CD4-positive, alpha-beta T cell treated with Interleukin-15 for 1 hour (primary cell): Measurements from ENCODE around the gene GPAT2.
"Not testable (repeated sequence)": the region's sequence is repeated elsewhere in the genome, so short reads cannot be mapped to it uniquely, and the experiment has no call there.

Source experiments
- DNase-seq: peaks from one replicate; pipeline ENCODE4 v3.0.0-alpha.2; 2020

The GPAT2 gene

DNA sequence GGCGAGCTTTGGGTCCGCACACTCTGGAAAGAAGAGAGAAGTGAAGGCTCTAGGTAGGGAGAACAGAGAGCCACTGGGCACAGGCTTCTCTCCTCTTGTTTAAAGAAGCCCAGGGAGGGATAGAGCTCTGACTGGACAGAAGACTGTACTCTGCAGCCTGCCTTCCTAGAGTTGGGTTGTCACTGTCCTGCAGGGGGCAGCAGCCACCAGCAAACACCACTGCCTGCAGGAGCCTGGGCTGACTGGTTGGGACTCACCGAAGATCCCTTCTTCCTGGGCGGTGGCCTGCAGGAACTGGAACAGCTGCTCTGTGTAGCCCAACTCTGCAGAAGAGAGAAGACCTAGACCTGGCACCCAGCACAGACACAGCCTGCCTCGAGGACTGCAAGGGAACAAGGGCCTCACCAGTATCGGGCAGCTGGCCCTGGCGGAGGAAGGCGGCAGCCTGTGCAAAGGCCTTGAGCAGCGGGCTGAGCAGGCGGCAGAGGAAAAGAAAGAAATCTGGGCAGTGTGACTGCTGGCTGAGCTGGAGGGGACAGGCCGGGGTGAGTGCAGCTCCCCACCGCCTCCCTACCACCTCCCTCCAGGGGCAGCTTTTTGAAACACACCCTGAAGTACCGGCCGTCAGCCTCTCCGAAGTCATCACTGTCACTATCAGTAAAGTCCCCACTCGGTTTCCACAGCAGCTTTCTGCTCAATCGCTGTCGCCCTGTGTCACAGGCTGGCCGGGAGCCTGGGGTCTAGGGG is 11.8 kb downstream of the GPAT2 start:
- peak; percentile 77 for DNase-seq

DNA sequence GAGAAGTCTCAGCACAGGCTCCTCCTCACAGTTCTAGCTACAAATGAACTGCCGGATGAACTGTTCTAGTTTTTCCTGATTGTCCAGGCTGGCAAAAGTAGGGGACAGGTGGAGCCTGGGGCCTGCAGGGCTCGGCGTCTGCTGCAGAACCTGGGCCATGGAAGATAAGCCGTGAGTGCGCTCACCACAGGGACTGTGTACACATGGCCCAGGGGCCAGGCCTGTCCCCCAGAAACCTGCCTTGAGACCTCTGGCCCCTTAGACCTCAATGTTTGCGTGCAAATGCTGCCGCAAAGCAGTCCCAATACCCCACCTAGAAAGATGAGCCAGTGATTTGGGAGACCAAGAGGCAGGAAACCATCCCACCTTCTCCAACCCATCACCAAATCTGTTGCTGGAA is 12.6 kb downstream of the GPAT2 start:
- DNase-seq, result not testable (repeated sequence)

DNA sequence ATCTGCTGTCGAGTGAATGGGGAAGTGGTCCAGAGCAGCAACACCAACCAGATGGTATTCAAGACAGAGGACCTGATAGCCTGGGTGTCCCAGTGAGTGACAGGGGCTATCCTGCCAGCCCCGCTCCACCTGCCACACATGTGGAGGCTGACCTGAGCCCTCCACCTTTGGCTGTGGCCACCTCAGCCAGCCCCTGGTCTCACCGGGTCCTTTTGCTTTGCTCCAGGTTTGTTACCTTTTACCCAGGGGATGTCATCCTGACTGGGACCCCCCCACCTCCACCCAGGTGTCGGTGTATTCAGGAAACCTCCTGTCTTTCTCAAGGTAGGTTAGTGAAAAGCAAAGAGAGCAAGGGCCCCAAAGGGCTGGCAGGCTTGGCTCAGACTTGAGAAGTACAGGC is 13.6 kb downstream of the GPAT2 start:
- not testable (repeated sequence) for DNase-seq

DNA sequence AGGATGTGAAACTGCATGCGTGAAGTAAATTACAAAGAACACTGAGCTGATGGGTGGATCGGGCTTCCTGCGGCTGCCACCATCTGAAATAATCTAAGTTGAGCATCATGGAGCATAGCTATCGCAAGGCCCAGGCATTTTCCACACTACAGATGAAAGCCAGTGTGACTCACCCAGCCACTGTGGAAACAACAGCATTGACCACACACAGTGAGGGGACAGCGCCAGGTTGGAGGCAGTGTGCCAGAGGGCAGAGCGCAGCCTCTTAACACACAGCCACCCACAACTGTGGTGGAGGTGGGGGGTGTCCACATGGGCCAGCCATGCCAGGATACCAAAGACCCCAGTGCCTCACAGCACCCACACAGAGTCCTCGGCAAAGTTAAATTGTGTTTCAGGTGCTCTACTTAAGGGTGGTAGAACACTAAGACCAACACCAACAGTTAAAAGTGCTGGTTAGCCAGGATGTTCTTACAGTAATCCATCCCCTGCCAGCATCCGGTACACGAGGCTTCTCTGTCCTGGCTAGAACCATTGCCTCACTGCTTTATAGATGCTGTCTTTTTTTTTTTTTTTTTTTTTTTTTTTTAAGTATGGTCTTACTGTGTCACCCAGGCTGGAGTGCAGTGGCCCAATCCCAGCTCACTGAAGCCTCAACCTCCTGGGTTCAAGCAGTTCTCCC is 14.7 kb downstream of the GPAT2 start:
- not testable (repeated sequence) for DNase-seq

DNA sequence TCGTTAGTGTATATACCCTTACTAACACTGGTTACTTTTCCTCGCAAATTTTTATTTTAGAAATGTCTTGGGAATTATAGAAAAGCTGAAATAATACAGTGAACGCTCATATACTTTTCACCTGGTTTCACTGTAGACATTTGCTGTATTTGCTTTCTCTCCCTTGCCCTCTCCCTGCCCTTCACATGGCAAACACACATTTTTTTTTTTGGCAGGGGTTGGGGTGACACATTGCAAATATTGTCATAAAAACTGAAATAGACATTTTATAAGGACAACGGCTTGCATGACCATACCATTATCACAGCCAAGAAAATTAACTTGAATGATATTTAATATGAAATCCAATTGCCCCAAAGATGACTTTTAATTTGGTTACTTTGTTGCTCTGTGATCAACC is 18.4 kb downstream of the GPAT2 start:
- DNase-seq, result not testable (repeated sequence)

DNA sequence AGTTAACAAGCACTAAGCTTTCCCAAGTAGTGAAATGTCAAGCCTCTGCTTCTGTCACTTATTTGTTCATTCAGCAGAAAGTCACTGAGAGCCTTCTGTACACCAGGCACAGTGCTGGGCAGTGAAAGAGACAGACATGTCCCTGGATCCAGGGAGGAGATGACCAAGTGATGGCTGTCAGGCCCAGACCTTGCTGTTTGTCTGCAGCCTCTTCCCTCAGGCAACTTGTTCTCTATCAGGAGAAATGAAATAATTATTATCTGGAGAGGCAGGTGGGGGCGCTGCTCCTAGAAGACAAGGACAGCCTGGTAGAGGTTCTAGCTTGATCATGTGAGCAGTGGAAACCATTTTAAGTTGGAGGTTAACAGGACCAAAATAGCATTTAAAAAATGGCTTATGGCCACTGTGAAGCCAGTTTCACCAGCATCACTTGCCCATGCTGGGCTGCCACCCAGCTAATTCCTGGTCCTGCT is 21.9 kb downstream of the GPAT2 start:
- DNase-seq, result not testable (repeated sequence)

DNA sequence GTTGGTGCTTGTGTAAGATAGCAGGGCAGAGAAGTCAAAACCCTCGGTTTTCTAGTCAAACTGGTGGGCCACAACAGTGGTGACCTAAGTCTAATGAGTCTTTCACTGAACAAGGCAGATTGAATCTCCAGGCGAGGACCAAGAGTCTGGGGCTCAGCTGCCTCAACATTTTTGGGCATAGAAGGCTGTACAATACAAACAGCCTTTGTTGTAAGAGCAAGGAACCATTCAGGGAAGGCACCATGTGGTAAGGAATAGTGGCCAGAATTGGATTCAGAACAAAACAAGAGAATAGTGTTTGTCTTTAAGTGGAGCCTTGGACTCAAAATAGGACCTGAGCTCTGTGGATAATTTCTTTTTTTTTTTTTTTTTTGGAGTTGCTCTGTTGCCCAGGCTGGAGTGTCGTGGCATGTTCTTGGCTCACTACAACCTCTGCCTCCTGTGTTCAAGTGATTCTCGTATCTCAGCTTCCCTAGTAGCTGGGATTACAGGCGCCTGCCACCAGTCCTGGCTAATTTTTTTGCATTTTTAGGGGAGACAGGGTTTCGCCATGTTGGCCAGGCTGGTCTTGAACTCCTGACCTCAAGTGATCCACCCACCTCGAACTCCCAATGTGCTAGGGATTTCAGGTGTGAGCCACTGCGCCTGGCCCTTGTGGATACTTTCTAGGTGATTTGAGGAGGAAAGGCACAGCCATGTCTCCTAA is 22.5 kb downstream of the GPAT2 start:
- DNase-seq, result not testable (repeated sequence)

DNA sequence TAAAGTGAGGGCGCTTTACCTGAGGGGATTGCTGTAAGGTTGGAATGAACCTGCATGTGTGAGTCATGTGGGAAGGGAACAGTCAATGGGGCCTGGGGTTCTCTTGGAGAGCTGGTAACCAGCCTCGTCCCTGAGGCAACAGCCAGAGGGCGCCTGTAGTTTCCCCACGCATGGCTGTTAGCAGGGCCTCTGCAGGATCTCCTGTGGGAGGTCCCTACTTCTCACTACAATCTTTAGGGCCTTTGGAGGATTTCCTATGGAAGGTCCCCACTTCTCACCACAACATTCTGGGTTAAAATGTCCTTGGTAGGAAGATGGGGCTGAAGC is 23.6 kb downstream of the GPAT2 start:
- peak; percentile 29 for DNase-seq

DNA sequence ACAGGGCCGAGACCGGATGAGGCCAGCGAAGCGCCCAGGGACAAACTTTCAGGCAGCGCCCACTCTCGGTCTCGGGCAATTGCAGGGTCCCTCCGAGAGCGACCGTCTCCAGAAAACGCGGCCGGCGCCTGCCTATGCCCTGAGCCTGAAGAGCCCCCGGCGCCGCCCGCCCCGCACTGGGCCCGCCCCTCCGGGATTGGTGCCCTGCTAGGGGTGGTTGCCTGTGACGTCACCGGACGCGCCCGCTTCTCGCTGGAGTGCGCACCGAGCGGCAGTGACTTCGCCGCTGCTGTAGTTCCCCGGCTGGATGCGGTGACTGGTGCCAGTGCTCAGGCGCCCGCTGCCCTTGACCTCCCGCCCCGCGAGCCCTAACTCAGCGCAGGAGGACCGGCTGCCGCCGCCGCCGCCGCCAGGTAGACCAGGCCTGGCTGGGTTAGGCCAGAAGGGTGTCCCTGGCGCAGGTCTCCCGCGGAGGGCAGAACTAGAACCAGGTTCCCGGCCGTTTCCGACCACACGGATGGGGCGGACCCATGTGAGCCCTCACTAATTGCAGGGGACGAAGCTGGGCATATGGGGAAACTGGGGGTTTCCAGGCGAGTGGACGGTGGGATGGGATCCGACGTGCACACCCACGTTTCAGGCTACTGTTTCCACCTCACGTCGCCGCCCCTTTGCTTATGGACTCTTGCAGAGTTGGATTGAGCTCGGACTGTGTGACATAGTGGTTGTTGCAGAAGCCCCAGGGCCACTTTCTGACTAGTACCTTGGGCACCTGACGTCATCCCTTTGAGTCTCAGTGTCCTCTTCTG is 24.2 kb downstream of the GPAT2 start:
- peak; percentile 96 for DNase-seq

DNA sequence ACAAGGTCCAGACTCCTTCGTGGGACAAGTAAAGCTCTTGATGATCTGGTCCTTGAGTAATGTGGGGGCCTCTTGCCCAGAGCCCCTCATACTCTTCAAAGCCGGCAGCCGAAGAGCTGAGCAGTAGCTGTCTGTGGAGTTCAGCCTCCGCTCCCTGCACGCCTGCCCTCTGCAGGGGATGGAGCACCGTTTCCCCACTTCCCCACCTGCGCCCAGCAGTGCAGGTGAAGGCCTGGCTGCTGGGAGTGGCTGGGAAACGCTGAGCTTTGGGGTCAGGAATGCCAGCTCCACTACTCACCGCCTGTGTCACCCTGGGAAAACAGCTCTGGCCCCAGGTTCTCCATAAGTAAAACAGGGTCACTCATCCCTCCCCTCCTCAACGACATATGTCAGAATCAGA is 24.9 kb downstream of the GPAT2 start:
- not testable (repeated sequence) for DNase-seq

DNA sequence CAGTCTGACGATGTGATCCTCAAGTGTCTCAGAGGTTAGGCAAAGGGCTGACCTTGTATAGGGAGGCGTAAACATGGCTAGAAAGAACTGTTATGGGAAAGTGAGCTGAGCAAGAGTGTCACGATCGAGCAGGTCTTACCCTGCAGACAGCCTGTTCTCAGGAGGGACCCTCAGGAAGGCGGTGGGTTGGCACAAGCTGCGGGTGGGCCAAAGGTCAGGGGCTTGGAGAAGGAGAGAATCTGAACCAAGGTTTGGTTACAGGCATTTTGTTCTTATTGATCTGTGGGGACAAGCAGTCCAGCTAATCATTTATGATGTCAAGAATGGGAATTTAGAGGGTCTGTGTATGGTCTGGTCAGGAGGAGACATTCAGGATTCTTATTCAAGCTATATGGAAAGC is 26.7 kb downstream of the GPAT2 start:
- DNase-seq, result not testable (repeated sequence)

DNA sequence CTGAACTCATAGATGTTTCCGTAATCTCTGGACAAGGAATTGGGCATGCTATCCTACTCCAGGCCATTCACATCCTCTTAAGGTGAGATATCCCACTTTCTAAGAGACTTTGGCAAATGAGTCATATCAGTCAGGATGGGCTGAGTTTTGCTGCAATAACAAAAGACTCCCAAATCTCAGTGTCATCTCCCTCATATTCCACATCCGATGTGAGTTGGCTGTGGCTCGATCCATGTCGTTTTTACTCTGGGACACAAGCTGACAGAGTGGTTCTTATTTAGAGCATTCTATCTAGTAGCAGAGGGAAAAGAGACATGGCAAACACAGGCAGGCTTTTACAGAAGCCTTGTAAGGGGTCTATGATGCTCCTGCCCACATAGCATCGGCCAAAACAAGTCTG is 28.5 kb downstream of the GPAT2 start:
- DNase-seq, result not testable (repeated sequence)

DNA sequence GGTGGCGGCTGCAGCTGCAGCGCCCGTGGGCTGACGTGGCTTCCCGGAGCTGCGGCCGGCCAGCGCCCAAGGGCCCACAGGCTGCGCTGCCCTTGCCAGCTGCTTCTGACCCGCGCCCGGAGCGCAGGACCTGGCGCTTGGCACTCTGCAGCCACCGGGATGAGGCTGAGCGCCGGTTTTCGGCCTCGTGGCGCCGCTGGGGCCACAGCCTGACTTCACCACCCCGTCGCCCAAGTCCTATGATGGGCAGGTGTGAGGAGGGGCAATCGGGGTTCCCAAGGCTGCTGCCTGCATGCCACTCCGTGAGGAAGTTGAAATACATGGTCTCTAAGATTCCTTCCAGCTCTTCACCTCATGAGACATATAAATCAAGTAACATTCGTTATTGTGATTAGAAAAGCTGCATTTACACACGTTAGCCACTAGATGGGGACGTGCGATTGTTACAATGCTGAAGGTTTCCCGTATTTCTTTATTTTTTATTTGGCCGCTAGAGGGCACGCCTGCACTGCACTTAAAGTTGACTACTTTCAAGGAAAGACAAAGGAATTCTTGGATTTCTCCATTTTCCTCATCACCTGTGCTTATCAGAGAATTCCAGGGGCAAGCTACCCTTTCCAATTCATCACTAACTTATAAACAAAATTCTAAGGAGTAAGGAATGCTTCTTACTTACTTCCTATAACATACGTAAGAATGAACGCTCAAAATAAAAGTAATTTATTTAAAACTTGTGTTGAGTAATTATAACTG is 42.0 kb downstream of the GPAT2 start:
- DNase-seq, result peak; percentile 36

DNA sequence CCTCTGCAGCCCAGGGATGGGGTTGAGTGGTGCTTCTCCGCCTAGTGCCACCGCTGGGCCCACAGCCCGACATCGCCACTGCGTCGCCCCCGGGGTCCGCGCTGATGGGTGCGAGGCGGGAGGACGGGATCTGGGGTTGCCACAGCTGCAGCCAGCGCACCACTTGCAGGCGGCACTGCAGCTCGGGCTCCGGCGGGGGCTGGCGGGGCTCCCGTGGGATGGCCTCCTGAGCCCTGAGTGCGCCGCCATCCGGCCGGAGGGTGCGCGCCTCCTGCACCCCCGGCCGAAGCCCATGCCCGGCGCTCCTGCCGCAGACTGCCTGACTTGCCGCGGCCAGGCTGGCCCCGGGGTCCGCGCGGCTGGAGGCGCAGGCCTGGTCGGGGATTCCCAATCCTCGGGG is 42.6 kb downstream of the GPAT2 start:
- not testable (repeated sequence) for DNase-seq

DNA sequence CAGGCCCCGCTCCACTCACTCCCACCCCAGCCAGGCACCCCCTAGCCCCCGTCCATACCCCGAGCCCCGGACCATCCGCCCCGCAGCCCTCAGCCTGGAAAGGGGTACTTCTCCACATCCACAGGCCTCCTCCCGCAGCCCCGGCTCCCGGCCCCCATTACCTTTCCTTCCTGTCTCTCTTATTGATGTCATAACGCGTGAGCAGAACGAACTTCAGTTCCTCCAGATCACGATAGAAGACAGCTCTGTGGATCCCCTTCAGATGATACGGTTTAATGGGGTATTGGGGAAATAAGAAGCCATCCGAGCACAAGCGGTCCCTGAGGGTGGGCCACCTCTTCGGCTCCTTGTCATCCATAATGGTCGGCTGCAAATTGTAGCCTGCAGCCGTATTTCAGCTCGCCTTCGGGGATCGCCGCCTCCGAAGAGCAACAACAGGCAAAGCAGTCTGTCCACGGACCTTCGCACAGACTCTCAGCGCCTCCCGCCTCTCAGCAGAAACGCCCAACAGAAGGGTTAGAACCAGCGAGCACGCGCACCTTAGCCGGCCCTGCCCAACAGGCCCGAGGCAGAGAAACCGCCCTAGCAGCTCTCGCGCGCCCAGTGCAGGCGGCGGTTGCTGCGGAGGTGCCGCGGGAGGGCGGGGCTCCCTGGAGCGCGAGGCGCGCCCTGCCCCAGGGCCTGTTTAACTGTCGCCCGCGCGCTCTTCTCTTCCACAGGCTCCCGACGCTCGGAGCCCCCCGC is 43.2 kb downstream of the GPAT2 start, which contains the start of gene ANKRD36C:
ANKRD36C (minus strand) TSS at position 474 of the 744 bp plus-strand sequence; CDS start at position 358, 116 bp downstream.
- peak; percentile 32 for DNase-seq

DNA sequence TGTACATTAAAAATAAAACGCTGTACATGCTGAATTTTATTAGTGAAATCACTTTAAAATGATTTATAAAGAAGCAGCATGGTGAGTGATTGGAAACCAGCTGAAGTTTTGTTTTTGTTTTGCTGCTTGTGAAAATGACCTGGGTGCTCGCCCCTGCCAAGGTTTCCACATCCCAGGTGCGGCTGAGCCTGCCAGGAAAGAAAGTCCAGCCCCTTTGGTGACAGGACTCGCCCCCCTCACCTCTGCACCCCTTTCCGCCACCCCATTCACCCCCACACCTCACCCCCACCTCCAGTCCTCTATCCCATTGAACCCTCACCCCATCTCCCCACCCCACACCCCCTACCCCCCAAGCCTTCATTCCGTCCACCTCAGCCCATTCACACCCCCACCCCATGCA is 43.8 kb downstream of the GPAT2 start:
- DNase-seq, result not testable (repeated sequence)
